Aorta (tissue), 5 donors: ENCODE results near the gene SLC38A2. TPM values are rescaled to one million over a fixed set of nuclear protein-coding genes. Genes with fewer than 3 reads are reported as not detected.

Source experiments
- ATAC-seq: fragments of 200-7000 bp; cut with Tn5 transposase; one replicate; pipeline ENCODE4 v1.9.1; 2022; ENCODE audit warnings: moderate library complexity; ENCODE audit not compliant: low FRiP score
- DNase-seq, 2 donors: peaks; one replicate each; pipeline ENCODE4 v3.0.0-alpha.2; 2020
- H3K27ac ChIP-seq, 2 donors: one replicate each; pipeline ENCODE4 v1.5.1; 2013; ENCODE audit warnings: low read length in 2 of 2, mild to moderate bottlenecking in 2 of 2, moderate library complexity in 2 of 2, control low read depth in 1 of 2, inconsistent platforms in 1 of 2, low read depth in 1 of 2
- H3K27me3 ChIP-seq, 2 donors: one replicate each; pipeline ENCODE4 v1.6.1; 2013; ENCODE audit warnings: control low read depth in 1 of 2, low read length in 1 of 2, mild to moderate bottlenecking in 1 of 2, moderate library complexity in 1 of 2; ENCODE audit not compliant: insufficient read depth in 2 of 2, control insufficient read depth in 1 of 2
- H3K36me3 ChIP-seq, 2 donors: one replicate each; pipeline ENCODE4 v1.6.1; 2013; ENCODE audit warnings: control low read depth in 1 of 2, low read length in 1 of 2, mild to moderate bottlenecking in 1 of 2; ENCODE audit not compliant: insufficient read depth in 2 of 2, control insufficient read depth in 1 of 2
- H3K4me1 ChIP-seq, 2 donors: one replicate each; pipeline ENCODE4 v1.6.1; 2013; ENCODE audit warnings: low read length in 2 of 2, control low read depth in 1 of 2, mild to moderate bottlenecking in 1 of 2, moderate library complexity in 1 of 2; ENCODE audit not compliant: insufficient read depth in 2 of 2, control insufficient read depth in 1 of 2
- H3K4me3 ChIP-seq, 2 donors: one replicate each; pipeline ENCODE4 v1.5.1; 2013; ENCODE audit warnings: low read length in 2 of 2, control low read depth in 1 of 2, mild to moderate bottlenecking in 1 of 2
- H3K9me3 ChIP-seq: one replicate; pipeline ENCODE4 v1.6.1; 2013; ENCODE audit warnings: mild to moderate bottlenecking, low read length; ENCODE audit not compliant: control insufficient read depth
- WGBS, 2 donors: extraction: QIAGEN DNeasy Blood & Tissue Kit; methylation state at CpG; one replicate each; pipeline ENCODE4 v1.1.7; 2013; 5-methylcytosine and 5-hydroxymethylcytosine counted together
- intact Hi-C, 2 donors: fragments of 100-400 bp; cut with DNase I; formaldehyde crosslinking; loops; one replicate each; pipeline versions ENCODE4 v1.14.2 to v1.15.0; 2022
- polyA plus RNA-seq, 2 donors: library from polyadenylated mRNA; stranded (reverse); fragments of 200-250 nt; gene quantifications; one replicate each; pipeline ENCODE4 v1.2.3, GENCODE V29; 2013
- total RNA-seq, 2 donors: library from RNA; stranded (reverse); fragmentation: NEBNext Ultra II Directional; extraction: Animal tissue kit (Norgen Biotek cat#: 25700); gene quantifications; one replicate each; pipeline ENCODE4 v1.2.1, GENCODE V29; 2021
- donor health status: healthy with polysubstance abuse.
- donor health status: Bipolar disorder and iron deficiency.
- donor health status: DM: no; HTN: no; CAD: no.
- donor health status: DM: no; HTN: no; CAD: no.
- donor health status: DM: yes; HTN: yes; CAD: no.

SLC38A2 gene
- total and polyA plus RNA-seq, 4 donors: 46.0 to 405 (median 268) TPM

DNA sequence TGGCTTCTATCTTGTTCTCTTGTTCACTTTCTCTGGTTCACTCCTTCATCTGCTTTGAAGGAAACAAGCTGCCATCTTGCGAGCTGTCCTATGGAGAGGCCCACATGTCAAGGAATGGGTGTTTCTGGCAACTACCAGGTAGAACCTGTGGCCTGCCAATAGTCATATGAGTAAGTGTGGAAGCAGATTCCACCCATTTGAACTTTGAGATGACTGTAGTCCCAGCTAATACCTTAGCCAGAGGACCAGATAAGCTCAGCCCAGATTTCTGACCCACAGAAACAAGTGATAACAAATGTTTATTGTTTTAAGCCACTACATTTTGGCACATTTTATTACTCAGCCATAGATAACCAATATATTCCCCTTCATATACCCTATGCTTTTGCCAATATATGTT is 4.0 kb upstream of the SLC38A2 start:
- intact Hi-C loops: no loop called here
- no peak for ATAC-seq
- Histone ChIP-seq H3K27me3 (no peaks in the 10 kb centered on the region), H3K27ac (no peak overlapping the region), H3K9me3 (no peaks in the 10 kb centered on the region), H3K4me3 (no peak overlapping the region), H3K4me1 (no peaks in the 10 kb centered on the region), H3K36me3 (no peaks in the 10 kb centered on the region)
- 89 to 98% methylated on average over 1 of the region's 1 CpG for WGBS, 2 donors
- DNase-seq: no peak

GRCh38 chr12:46374711-46375110 is 2.1 kb upstream of the SLC38A2 start:
- ATAC-seq: no peak
- WGBS, 2 donors: 96 to 98% methylated on average over 4 of the region's 4 CpGs
- intact Hi-C loops: loop anchor here (5.0 kb wide), 2 partner anchors 283 to 288 kb away; no protein-coding TSS in a partner anchor
- H3K4me3 ChIP-seq: no peak overlapping the region
- no peaks in the 10 kb centered on the region for H3K9me3 ChIP-seq
- H3K27ac ChIP-seq: no peak overlapping the region
- H3K36me3 ChIP-seq: no peaks in the 10 kb centered on the region
- H3K4me1 ChIP-seq: no peaks in the 10 kb centered on the region
- no peak for DNase-seq
- no peaks in the 10 kb centered on the region for H3K27me3 ChIP-seq

DNA sequence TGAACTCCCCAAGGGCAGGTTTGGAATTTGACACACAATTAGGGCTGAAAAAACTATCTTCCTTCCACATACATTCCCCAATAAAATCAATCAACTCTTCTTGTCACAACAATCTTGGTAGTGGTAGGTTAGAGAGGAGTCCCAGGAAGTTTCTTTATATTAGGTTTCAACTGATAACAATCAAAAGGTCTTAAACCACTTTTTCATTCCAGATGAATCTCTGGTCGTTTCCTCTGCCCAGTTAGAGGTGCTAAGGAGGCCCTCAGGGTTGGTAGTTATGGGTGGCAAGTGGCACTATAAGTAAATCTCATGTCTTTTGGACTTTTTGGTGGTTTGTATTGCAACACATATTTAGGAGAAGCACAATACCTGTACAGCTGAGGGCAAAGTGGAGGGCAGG is 1.7 kb upstream of the SLC38A2 start:
- Histone ChIP-seq H3K4me3 (no peak overlapping the region), H3K9me3 (no peaks in the 10 kb centered on the region), H3K27ac (no peak overlapping the region), H3K36me3 (peaks cover 0 to 2% of the 10 kb centered on the region in 2 donors), H3K27me3 (no peaks in the 10 kb centered on the region), H3K4me1 (peaks cover 0 to 3% of the 10 kb centered on the region in 2 donors)
- DNase-seq (no peak), ATAC-seq (no peak)
- WGBS, 2 donors: 83 to 95% methylated on average over 1 of the region's 1 CpG
- intact Hi-C loops: loop anchor here (5.0 kb wide), 2 partner anchors 283 to 288 kb away; no protein-coding TSS in a partner anchor

GRCh38 chr12:46373301-46374296 is 1.0 kb upstream of the SLC38A2 start:
- 31 to 33% methylated on average over 37 of the region's 37 CpGs for WGBS, 2 donors
- H3K27me3 ChIP-seq: no peaks in the 10 kb centered on the region
- H3K9me3 ChIP-seq: no peaks in the 10 kb centered on the region
- DNase-seq (peak; percentile 67 to 84), ATAC-seq (peak; percentile 3)
- peak overlapping the region; percentile 88 to 93 for H3K4me3 ChIP-seq
- H3K36me3 ChIP-seq: peaks cover 0 to 5% of the 10 kb centered on the region in 2 donors
- peak overlapping the region; percentile 92 to 97 for H3K27ac ChIP-seq
- peaks cover 0 to 3% of the 10 kb centered on the region in 2 donors for H3K4me1 ChIP-seq
- intact Hi-C loops: loop anchor here (5.0 kb wide), 2 partner anchors 284 to 289 kb away; no protein-coding TSS in a partner anchor

- Histone ChIP-seq H3K36me3 (peaks cover 5 to 8% of the 10 kb centered on the region in 2 donors), H3K4me3 (peak overlapping the region; percentile 73 to 93), H3K4me1 (peaks cover 6% of the 10 kb centered on the region in 2 donors), H3K27ac (peak overlapping the region; percentile 75 to 78), H3K27me3 (no peaks in the 10 kb centered on the region), H3K9me3 (no peaks in the 10 kb centered on the region)
- DNase-seq: peak; percentile 83 to 88
- WGBS, 2 donors: 0 to 1% methylated on average over 72 to 74 of the region's 74 CpGs
- ATAC-seq: peak; percentile 78
- intact Hi-C loops: loop anchor here (1.0 to 5.0 kb wide), 3 partner anchors 11 to 290 kb away; no protein-coding TSS in a partner anchor
These were observed 642 bp downstream of the SLC38A2 start for GRCh38 chr12:46371718-46372543.

GRCh38 chr12:46370792-46371717 is 1.5 kb downstream of the SLC38A2 start:
- intact Hi-C loops: loop anchor here (5.0 kb wide), 2 partner anchors 286 to 291 kb away; no protein-coding TSS in a partner anchor
- Histone ChIP-seq H3K4me1 (peaks cover 6% of the 10 kb centered on the region in 2 donors), H3K27ac (peak overlapping the region; percentile 72 to 75), H3K4me3 (peak overlapping the region; percentile 93 to 98), H3K9me3 (no peaks in the 10 kb centered on the region), H3K36me3 (peaks cover 5 to 9% of the 10 kb centered on the region in 2 donors), H3K27me3 (no peaks in the 10 kb centered on the region)
- ATAC-seq: peak; percentile 88
- 0 to 1% methylated on average over 51 to 54 of the region's 54 CpGs for WGBS, 2 donors
- DNase-seq: peak; percentile 94 to 97

GRCh38 chr12:46370380-46370734 is 2.2 kb downstream of the SLC38A2 start:
- WGBS, 2 donors: 1 to 4% methylated on average over 2 of the region's 2 CpGs
- no peak overlapping the region for H3K27ac ChIP-seq
- no peaks in the 10 kb centered on the region for H3K27me3 ChIP-seq
- H3K9me3 ChIP-seq: no peaks in the 10 kb centered on the region
- H3K4me3 ChIP-seq: peak overlapping the region; percentile 93 to 98
- ATAC-seq (no peak), DNase-seq (no peak)
- peaks cover 5 to 12% of the 10 kb centered on the region in 2 donors for H3K36me3 ChIP-seq
- H3K4me1 ChIP-seq: peaks cover 6% of the 10 kb centered on the region in 2 donors
- intact Hi-C loops: loop anchor here (5.0 kb wide), 2 partner anchors 287 to 292 kb away; no protein-coding TSS in a partner anchor
